Stimulated activated CD4-positive, alpha-beta T cell treated with anti-CD3 and anti-CD28 coated beads, Interleukin-4, amount 100 ng/mL, for 4 hours (primary cell): Measurements from ENCODE around the gene TLX1.
A peak's percentile ranks its signal among the peaks of the same experiment; 100 is the strongest.

Source experiments
- DNase-seq, 2 experiments: peaks; one replicate each; pipeline ENCODE4 v3.0.0-alpha.2; 2020

The TLX1 gene

DNA sequence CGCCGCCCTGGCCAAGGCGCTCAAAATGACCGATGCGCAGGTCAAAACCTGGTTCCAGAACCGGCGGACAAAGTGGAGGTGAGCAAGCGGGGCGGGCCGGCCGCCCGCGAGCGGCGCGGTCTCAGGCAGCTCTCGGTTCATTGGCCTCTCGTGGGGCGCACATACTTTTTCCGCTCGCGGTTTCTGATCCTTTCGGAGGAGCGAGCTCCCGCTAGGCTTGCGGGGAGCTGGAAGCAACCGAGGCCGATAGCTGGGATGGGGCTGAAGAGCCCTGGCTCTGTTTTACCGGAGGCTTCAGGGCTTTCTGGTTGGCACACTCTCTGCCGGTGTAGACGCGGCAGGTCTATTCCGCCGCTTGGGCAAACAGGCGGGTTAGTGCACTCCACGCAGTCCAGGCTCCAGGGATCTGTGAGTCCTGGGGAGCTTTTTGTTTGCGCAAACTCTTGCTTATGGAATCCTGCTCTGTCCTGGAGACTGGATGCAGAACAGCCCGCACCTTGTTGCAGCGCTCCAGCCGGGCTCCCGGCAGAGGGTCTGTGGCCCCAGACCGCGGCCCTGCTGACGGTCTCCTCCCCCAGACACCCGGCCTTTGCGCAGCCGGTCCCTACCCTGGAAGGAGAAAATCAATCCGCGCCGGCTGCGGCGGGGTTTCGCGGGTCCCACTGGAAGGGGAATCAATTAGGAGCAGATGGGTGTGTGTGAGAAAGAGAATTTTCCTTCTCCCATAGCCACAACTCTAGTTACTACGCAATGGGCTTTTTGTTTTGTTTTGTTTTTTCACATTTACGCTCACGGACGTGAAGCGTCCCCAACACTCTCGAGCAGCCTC lies 3.4 kb downstream of the TLX1 start:
- DNase-seq = no peak

- DNase-seq = no peak
These were observed 4.3 kb downstream of the TLX1 start for GRCh38 chr10:101135141-101136006.

DNA sequence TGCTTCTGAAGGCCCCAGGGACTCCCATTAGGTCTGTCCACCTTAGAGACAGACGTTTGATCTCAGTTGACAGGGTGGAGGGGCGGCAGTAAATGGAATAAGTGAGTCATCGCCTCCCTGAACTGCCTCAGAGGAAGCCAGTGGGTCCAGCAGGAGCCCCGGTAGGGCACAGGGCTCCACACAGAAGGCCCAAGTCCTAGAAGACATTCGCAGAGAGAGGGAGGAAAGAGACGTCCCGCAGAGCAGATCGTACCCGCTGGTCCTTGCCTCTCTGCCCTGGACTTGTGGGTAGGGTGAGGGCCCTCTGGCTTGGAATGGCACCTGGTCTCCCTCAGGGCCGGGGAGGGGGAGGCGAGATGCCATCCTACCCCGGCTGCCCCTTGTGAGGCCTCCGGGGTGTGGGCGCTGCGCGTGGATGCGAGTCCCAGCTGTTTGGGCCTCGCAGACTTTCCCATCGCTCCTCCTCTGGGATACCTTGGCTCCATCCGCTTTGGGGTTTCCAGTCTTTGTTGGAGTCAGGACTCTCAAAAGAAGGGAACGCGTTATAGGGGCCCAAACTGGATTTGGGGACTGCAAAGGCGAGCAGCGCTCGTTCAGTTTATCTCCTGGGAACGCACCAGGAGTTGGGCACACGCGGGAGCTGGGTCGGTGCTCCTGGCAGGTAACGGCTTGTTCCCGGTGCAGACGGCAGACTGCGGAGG lies 5.1 kb downstream of the TLX1 start:
- no peak for DNase-seq

DNA sequence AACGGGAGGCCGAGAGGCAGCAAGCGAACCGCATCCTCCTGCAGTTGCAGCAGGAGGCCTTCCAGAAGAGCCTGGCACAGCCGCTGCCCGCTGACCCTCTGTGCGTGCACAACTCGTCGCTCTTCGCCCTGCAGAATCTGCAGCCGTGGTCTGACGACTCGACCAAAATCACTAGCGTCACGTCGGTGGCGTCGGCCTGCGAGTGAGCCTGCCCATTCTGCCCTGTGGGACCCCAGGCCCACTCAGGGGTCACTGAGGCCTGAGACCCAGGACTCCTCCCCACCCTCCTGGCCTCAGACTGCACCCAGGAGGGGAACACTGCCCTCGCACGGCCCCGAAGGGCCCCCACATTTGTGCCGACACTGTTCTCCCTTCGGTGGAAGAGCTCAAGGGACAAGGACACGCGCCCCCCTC lies 5.6 kb downstream of the TLX1 start:
- no peak for DNase-seq

DNA sequence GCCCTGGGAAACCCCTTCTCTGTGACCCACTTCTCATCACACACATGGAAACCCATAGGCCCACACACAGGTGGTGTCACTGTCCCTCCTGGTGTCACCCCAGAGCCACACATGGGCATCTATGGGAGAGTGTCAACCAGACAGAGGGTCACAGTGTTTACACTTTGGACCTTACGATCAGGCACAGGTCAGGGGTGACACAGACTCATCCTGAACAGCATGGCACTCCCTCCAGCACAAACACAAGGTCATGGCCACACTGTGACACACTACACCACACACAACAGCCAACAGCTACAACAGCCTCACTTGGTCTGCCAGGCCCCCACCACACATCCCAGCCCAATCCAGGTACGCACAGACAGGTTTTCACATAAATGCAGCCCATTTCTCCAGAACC lies 6.2 kb downstream of the TLX1 start:
- no peak for DNase-seq

GRCh38 chr10:101138788-101139420 lies 7.8 kb downstream of the TLX1 start:
- DNase-seq = no peak

- DNase-seq = no peak
These were observed 8.4 kb downstream of the TLX1 start for GRCh38 chr10:101139421-101139911.

- DNase-seq = no peak
These were observed 9.2 kb downstream of the TLX1 start for GRCh38 chr10:101140084-101140949.

- no peak for DNase-seq
These were observed 10.0 kb downstream of the TLX1 start for GRCh38 chr10:101140950-101141615.

GRCh38 chr10:101141616-101142532 lies 10.8 kb downstream of the TLX1 start:
- peak; percentile 77 to 83 for DNase-seq

GRCh38 chr10:101142533-101143344 lies 11.6 kb downstream of the TLX1 start:
- no peak for DNase-seq

- no peak for DNase-seq
These were observed 12.2 kb downstream of the TLX1 start for GRCh38 chr10:101143345-101143630.

DNA sequence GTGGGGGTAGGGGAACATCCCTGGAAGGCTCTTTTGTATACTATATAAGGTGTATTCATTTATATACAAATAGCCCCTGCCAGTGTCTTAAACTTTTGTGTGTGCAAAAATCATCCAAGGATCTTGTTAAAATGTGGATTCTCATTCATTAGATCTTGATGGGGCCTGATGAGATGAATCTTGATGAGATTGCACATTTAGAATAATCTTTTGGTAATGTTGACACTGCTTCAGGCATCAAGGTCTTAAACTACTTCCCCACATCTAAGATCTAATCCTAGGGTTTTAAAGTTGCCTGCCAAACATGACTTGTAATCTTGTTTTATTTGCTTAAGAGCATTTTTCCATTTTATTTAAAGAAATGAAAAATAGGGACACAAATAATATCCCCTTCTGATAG lies 13.0 kb downstream of the TLX1 start:
- no peak for DNase-seq

DNA sequence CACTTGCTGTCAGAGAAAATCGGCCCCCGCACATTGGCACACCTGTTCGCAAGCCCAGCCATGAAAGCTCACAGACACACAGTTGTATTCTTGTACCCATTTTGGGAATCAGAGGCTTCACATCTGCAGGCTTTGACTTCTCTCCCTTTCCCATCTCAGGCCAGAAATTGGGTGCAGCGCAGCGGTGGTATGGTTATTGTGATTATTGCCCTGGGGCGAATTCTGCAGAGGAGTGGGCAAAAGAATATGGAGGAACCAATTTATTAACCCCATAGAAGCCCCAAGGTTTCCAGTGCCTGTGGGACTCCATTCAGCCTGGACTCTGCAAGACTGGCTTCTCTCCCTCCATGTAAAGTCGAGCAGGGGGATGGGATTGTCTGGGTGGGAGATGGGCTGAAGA lies 14.0 kb downstream of the TLX1 start:
- no peak for DNase-seq

DNA sequence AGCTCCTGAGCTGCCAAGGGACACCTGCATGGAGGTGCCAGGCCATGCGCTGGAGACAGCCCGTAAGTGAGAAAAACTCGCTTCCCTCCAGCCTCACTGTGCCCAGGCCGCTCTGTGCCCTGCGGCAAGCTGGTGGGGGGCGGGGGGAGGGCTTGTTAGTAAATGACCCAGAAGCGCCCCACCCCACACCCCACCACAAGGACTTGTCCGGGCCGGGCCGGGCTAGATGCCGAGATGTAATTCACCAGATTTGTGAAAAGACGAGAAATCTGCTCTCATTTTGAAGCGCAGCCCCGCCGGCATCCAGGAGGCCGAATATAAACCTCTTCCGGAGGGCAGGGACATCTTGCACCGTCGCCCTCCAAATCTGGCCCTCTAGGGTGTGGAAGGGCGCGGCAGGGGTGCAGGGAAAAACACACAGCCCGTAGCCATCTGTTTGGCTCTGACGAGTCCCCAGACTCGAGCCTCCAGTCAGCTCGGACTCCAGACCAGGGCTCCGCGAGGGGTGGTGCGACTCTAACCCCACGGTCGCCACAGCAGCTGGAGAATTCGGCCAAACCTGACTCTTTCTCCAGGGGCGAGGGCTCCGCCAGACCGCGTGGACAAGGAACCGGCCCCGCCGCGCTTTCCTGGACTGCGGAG lies 14.8 kb downstream of the TLX1 start:
- no peak for DNase-seq

DNA sequence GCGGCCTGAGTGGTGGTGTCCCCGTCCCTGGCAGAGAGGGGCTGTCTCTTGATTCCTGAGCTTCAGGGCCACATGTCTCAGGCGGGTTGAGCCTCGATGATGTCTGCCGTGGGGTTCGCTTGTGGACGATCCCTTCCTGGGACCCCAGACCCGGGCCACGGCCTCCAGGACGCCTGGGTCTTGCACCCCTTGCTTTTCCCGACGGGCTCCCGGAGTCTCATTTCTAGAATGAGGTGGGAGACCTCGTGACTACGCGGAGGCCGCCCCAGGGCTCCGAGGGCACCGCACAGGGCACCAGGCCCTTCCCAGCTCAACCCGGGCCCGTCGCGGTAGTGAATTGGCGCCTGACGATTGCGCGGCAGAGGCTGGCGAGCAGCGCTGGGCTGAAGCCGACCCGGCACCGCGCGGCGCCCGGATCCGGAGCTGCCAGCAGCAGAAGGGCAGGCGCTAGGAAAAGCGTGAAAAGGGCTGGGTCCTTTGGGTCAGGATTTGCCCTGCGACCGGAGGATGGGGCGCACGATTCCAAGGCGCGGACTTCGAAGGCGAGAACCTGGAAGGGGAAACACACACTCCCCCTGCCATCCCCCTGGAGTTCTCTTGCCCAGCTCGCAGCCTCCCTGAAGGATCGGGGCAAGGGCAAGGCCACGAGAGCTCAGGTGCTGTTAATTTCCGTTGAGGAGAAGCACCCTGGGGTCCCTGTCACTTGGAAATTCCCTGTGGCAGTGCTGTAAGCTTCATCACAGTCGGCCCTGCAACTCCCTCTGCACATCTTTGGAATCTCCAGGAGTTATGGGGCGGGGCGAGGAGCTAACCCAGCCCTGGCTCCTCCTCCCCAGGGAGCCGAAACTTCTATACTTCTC lies 15.5 kb downstream of the TLX1 start:
- DNase-seq = no peak

GRCh38 chr10:101151395-101151794 lies 20.3 kb downstream of the TLX1 start:
- DNase-seq = no peak

GRCh38 chr10:101152316-101152715 lies 21.2 kb downstream of the TLX1 start:
- DNase-seq = no peak
